SK-N-MC (cell line): ENCODE results near the gene TNFRSF8.
"Not testable (repeated sequence)": the region's sequence is repeated elsewhere in the genome, so short reads cannot be mapped to it uniquely, and the experiment has no call there.

Source experiments
- DNase-seq: peaks from one replicate; pipeline ENCODE4 v3.0.0-alpha.2; 2011; ENCODE audit warnings: low read depth, low spot score
- H3K27ac ChIP-seq: fragments of 200-600 bp; sonication (generic); 2 replicates; pipeline ENCODE4 v1.5.1; 2016; ENCODE audit warnings: mixed run types
- H3K36me3 ChIP-seq: fragments of 200-600 bp; sonication (generic); 2 replicates; pipeline ENCODE4 v1.6.1; 2017; ENCODE audit warnings: antibody characterized with exemption, low read length, mixed read lengths; ENCODE audit not compliant: insufficient read depth
- H3K4me3 ChIP-seq: fragments of 200-600 bp; sonication (generic); 2 replicates; pipeline ENCODE4 v1.5.1; 2016
- H3K9ac ChIP-seq: fragments of 200-600 bp; sonication (generic); 2 replicates; pipeline ENCODE4 v1.8.0; 2017; ENCODE audit warnings: mixed run types, mixed read lengths; ENCODE audit not compliant: insufficient read length
- H3K9me3 ChIP-seq: fragments of 200-600 bp; sonication (generic); 2 replicates; pipeline ENCODE4 v1.6.1; 2017; ENCODE audit warnings: low read depth, mild to moderate bottlenecking, antibody characterized with exemption, low read length, moderate library complexity, mixed read lengths
- EZH2 ChIP-seq: fragments of 200-600 bp; sonication (generic); IDR thresholded peaks from one replicate; pipeline ENCODE4 v1.6.1; 2017; ENCODE audit warnings: antibody characterized with exemption
- FOXP2 ChIP-seq: optimal IDR thresholded peaks from 2 replicates; pipeline ENCODE3; 2011; ENCODE audit warnings: mild to moderate bottlenecking, moderate library complexity; ENCODE audit not compliant: insufficient read depth; ENCODE audit errors: extremely low read length, control extremely low read depth
- POLR2AphosphoS5 ChIP-seq: IDR thresholded peaks from 2 replicates; pipeline ENCODE4 v1.6.1; 2012; ENCODE audit warnings: mild to moderate bottlenecking, low read depth, low read length, borderline replicate concordance

TNFRSF8 gene

GRCh38 chr1:12098786-12099185, 35.7 kb downstream of the TNFRSF8 start:
- no peak overlapping the region for H3K9ac ChIP-seq
- no peak overlapping the region for H3K27ac ChIP-seq
- no peaks in the 10 kb centered on the region for H3K36me3 ChIP-seq
- DNase-seq: no peak
- no peak overlapping the region for H3K4me3 ChIP-seq
- TF ChIP-seq FOXP2: no peak
- no peak for TF ChIP-seq POLR2AphosphoS5
- no peak for TF ChIP-seq EZH2
- no peaks in the 10 kb centered on the region for H3K9me3 ChIP-seq

- Histone ChIP-seq H3K9me3 (no peaks in the 10 kb centered on the region), H3K36me3 (no peaks in the 10 kb centered on the region), H3K9ac (no peak overlapping the region), H3K27ac (no peak overlapping the region), H3K4me3 (no peak overlapping the region)
- DNase-seq: no peak
- TF ChIP-seq FOXP2: no peak
- TF ChIP-seq EZH2: no peak
- TF ChIP-seq POLR2AphosphoS5: no peak
Measured at GRCh38 chr1:12099610-12100009, 36.5 kb downstream of the TNFRSF8 start.

- no peak overlapping the region for H3K27ac ChIP-seq
- no peak for DNase-seq
- TF ChIP-seq POLR2AphosphoS5: no peak
- no peak for TF ChIP-seq FOXP2
- TF ChIP-seq EZH2: no peak
- no peaks in the 10 kb centered on the region for H3K9me3 ChIP-seq
- no peaks in the 10 kb centered on the region for H3K36me3 ChIP-seq
- H3K9ac ChIP-seq: no peak overlapping the region
- H3K4me3 ChIP-seq: no peak overlapping the region
Measured at GRCh38 chr1:12100071-12100470, 37.0 kb downstream of the TNFRSF8 start.

- H3K27ac ChIP-seq, H3K36me3 ChIP-seq, DNase-seq, H3K9me3 ChIP-seq, H3K9ac ChIP-seq, H3K4me3 ChIP-seq: not testable (repeated sequence)
Measured at GRCh38 chr1:12101120-12101519, 38.0 kb downstream of the TNFRSF8 start.

- Histone ChIP-seq H3K9me3 (no peaks in the 10 kb centered on the region), H3K36me3 (no peaks in the 10 kb centered on the region), H3K9ac (no peak overlapping the region), H3K27ac (no peak overlapping the region), H3K4me3 (no peak overlapping the region)
- no peak for TF ChIP-seq EZH2
- no peak for TF ChIP-seq FOXP2
- TF ChIP-seq POLR2AphosphoS5: no peak
- DNase-seq: no peak
Measured at GRCh38 chr1:12102066-12102465, 39.0 kb downstream of the TNFRSF8 start.

GRCh38 chr1:12104417-12104816, 41.3 kb downstream of the TNFRSF8 start:
- Histone ChIP-seq H3K9me3 (no peaks in the 10 kb centered on the region), H3K9ac (no peak overlapping the region)

GRCh38 chr1:12106153-12106552, 43.0 kb downstream of the TNFRSF8 start:
- H3K36me3 ChIP-seq: no peaks in the 10 kb centered on the region
- no peak for TF ChIP-seq EZH2
- TF ChIP-seq POLR2AphosphoS5: no peak
- no peak for TF ChIP-seq FOXP2

More at GRCh38 chr1:12104417-12104816, 41.3 kb downstream of the TNFRSF8 start:
- no peak for DNase-seq
- Histone ChIP-seq H3K27ac (no peak overlapping the region), H3K36me3 (no peaks in the 10 kb centered on the region), H3K4me3 (no peak overlapping the region)
- TF ChIP-seq FOXP2 (no peak), POLR2AphosphoS5 (no peak), EZH2 (no peak)

GRCh38 chr1:12106861-12107260, 43.8 kb downstream of the TNFRSF8 start:
- not testable (repeated sequence) for DNase-seq, H3K9me3 ChIP-seq

More at GRCh38 chr1:12106153-12106552, 43.0 kb downstream of the TNFRSF8 start:
- Histone ChIP-seq H3K4me3 (no peak overlapping the region), H3K27ac (no peak overlapping the region), H3K9me3 (no peaks in the 10 kb centered on the region), H3K9ac (no peak overlapping the region)
- DNase-seq: no peak

GRCh38 chr1:12107718-12108117, 44.6 kb downstream of the TNFRSF8 start:
- H3K9ac ChIP-seq: no peak overlapping the region
- no peaks in the 10 kb centered on the region for H3K9me3 ChIP-seq
- TF ChIP-seq FOXP2: no peak
- no peak for TF ChIP-seq EZH2
- no peak for TF ChIP-seq POLR2AphosphoS5
- no peak for DNase-seq
- no peak overlapping the region for H3K27ac ChIP-seq
- H3K36me3 ChIP-seq: no peaks in the 10 kb centered on the region
- no peak overlapping the region for H3K4me3 ChIP-seq

More at GRCh38 chr1:12106861-12107260, 43.8 kb downstream of the TNFRSF8 start:
- H3K36me3 ChIP-seq, H3K9ac ChIP-seq, H3K27ac ChIP-seq, H3K4me3 ChIP-seq: not testable (repeated sequence)
